Measurements from ENCODE around the gene ANKH. TPM values are rescaled to one million over a fixed set of nuclear protein-coding genes. Genes with fewer than 3 reads are reported as not detected.

ANKH gene
- total and polyA plus RNA-seq, 8 donors = 6.6 to 57.5 (median 10.6) TPM

DNA sequence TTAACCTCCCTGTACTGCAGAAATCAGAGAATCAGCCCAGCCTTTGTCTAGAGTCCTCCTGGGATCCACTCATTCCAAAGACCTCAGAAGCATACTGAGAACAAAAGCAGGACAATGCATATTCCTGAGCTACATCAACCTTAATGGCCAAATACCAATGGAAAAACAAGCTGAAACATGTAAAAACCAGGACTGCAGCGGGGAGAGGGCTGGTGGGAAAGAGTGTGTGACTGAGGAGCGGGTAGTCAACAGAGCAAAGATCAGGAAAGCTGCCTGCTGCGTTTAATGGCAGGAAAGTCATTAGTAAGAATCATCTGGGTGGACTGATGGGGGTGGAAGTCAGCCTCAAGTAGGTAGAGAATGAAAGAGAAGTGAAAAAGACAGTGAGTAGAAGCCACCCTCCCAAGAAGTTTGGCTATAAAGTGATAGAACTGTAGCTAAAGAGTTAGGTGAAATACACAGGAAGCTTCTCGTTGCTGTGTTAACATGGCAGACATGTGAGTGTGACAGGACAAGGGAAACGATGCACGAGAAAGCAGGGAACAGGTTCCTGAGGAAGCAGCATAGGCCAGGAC, 119.0 kb downstream of the ANKH start:
- ATAC-seq = no peak
- TF ChIP-seq, protein P1, sequence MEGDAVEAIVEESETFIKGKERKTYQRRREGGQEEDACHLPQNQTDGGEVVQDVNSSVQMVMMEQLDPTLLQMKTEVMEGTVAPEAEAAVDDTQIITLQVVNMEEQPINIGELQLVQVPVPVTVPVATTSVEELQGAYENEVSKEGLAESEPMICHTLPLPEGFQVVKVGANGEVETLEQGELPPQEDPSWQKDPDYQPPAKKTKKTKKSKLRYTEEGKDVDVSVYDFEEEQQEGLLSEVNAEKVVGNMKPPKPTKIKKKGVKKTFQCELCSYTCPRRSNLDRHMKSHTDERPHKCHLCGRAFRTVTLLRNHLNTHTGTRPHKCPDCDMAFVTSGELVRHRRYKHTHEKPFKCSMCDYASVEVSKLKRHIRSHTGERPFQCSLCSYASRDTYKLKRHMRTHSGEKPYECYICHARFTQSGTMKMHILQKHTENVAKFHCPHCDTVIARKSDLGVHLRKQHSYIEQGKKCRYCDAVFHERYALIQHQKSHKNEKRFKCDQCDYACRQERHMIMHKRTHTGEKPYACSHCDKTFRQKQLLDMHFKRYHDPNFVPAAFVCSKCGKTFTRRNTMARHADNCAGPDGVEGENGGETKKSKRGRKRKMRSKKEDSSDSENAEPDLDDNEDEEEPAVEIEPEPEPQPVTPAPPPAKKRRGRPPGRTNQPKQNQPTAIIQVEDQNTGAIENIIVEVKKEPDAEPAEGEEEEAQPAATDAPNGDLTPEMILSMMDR (IDR thresholded peaks at IDR 0.05) = no peak
- no peaks in the 10 kb centered on the region for H3K4me1 ChIP-seq
- no peaks in the 10 kb centered on the region for H3K9me3 ChIP-seq
- no peak for DNase-seq
- H3K27me3 ChIP-seq = no peaks in the 10 kb centered on the region
- no peak overlapping the region for H3K27ac ChIP-seq
- no peak overlapping the region for H3K4me3 ChIP-seq
- H3K36me3 ChIP-seq = peaks cover 0 to 18% of the 10 kb centered on the region in 2 donors
- intact Hi-C loops (cut with DNase I) = no loop called here

- H3K4me3 ChIP-seq = no peak overlapping the region
- H3K27me3 ChIP-seq = no peaks in the 10 kb centered on the region
- H3K36me3 ChIP-seq = peaks cover 0 to 19% of the 10 kb centered on the region in 2 donors
- DNase-seq (no peak), ATAC-seq (no peak)
- H3K4me1 ChIP-seq = no peaks in the 10 kb centered on the region
- TF ChIP-seq, protein P1 (IDR thresholded peaks at IDR 0.05) = no peak
- intact Hi-C loops (cut with DNase I) = no loop called here
- H3K9me3 ChIP-seq = no peaks in the 10 kb centered on the region
- no peak overlapping the region for H3K27ac ChIP-seq
These were observed 120.9 kb downstream of the ANKH start for GRCh38 chr5:14750712-14751111.

GRCh38 chr5:14749579-14750101, 121.9 kb downstream of the ANKH start:
- Histone ChIP-seq H3K36me3 (peaks cover 0 to 19% of the 10 kb centered on the region in 2 donors), H3K9me3 (no peaks in the 10 kb centered on the region), H3K27ac (no peak overlapping the region), H3K4me1 (no peaks in the 10 kb centered on the region), H3K27me3 (no peaks in the 10 kb centered on the region), H3K4me3 (no peak overlapping the region)
- ATAC-seq = no peak
- TF ChIP-seq, protein P1 (IDR thresholded peaks at IDR 0.05) = no peak
- DNase-seq = no peak
- intact Hi-C loops (cut with DNase I) = no loop called here

DNA sequence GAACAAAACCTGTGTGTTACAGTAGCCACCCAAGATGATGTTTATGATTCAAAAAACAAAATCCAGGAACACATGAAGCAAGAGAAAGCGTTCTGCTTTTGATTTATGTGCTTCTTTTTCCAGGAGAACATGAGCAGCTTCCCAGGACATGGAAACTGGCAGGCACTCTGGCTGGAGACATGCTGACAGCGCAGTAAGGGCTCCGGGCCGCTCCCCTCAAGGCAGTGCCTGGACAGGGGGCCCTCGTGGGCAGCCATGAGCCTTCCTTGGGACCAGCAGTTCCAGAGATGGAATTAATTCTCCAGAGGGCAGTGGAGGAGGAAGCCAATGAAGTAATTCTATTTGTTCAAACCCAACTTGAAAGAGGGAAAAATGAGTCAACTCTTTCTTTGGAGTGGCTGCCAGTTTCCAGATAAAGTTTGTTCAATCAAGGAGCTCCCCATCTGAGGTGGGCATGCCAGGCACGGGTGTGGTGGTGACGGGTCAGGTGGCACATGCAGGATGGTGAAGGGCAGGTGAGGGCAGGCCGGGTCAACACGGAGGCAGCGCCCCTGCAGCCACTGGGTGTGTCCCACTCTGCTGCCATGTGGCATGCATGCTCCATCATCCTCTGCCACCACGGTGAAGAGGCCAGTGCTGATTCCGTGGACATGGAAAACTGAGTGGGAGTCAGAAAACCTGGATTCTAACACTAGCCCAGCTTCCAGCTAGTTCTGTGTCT, 123.2 kb downstream of the ANKH start:
- Histone ChIP-seq H3K4me1 (no peaks in the 10 kb centered on the region), H3K9me3 (no peaks in the 10 kb centered on the region), H3K27me3 (no peaks in the 10 kb centered on the region), H3K27ac (no peak overlapping the region), H3K4me3 (no peak overlapping the region), H3K36me3 (peaks cover 0 to 19% of the 10 kb centered on the region in 2 donors)
- DNase-seq = no peak
- peak; percentile 37 for ATAC-seq
- TF ChIP-seq, protein P1 (IDR thresholded peaks at IDR 0.05) = no peak
- intact Hi-C loops (cut with DNase I) = no loop called here

GRCh38 chr5:14745753-14746152, 125.8 kb downstream of the ANKH start:
- Histone ChIP-seq H3K27me3 (no peaks in the 10 kb centered on the region), H3K4me3 (no peak overlapping the region), H3K27ac (no peak overlapping the region), H3K4me1 (no peaks in the 10 kb centered on the region), H3K9me3 (no peaks in the 10 kb centered on the region), H3K36me3 (peaks cover 0 to 22% of the 10 kb centered on the region in 2 donors)
- DNase-seq (no peak), ATAC-seq (no peak)
- TF ChIP-seq, protein P1 (IDR thresholded peaks at IDR 0.05) = no peak
- intact Hi-C loops (cut with DNase I) = no loop called here

Data from left lung (tissue), 10 donors.